GM18511 (cell line): ENCODE data around the gene EN2.

Experiments used
- ATAC-seq: cut with Tn5 transposase; IDR thresholded peaks from one replicate; pipeline ENCODE4 v1.9.1; 2021; ENCODE audit warnings: mild to moderate bottlenecking, moderate library complexity; ENCODE audit not compliant: unreplicated experiment

EN2 gene

DNA sequence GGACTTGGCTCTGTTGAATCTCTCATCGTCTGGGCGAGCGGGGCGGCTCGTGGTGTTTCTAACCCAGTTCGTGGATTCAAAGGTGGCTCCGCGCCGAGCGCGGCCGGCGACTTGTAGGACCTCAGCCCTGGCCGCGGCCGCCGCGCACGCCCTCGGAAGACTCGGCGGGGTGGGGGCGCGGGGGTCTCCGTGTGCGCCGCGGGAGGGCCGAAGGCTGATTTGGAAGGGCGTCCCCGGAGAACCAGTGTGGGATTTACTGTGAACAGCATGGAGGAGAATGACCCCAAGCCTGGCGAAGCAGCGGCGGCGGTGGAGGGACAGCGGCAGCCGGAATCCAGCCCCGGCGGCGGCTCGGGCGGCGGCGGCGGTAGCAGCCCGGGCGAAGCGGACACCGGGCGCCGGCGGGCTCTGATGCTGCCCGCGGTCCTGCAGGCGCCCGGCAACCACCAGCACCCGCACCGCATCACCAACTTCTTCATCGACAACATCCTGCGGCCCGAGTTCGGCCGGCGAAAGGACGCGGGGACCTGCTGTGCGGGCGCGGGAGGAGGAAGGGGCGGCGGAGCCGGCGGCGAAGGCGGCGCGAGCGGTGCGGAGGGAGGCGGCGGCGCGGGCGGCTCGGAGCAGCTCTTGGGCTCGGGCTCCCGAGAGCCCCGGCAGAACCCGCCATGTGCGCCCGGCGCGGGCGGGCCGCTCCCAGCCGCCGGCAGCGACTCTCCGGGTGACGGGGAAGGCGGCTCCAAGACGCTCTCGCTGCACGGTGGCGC, at the start of gene EN2:
TSS of gene EN2 (plus strand) at position 19 of the 767 bp plus-strand sequence. CDS start at position 268, 249 bp downstream.
- ATAC-seq, result no peak

DNA sequence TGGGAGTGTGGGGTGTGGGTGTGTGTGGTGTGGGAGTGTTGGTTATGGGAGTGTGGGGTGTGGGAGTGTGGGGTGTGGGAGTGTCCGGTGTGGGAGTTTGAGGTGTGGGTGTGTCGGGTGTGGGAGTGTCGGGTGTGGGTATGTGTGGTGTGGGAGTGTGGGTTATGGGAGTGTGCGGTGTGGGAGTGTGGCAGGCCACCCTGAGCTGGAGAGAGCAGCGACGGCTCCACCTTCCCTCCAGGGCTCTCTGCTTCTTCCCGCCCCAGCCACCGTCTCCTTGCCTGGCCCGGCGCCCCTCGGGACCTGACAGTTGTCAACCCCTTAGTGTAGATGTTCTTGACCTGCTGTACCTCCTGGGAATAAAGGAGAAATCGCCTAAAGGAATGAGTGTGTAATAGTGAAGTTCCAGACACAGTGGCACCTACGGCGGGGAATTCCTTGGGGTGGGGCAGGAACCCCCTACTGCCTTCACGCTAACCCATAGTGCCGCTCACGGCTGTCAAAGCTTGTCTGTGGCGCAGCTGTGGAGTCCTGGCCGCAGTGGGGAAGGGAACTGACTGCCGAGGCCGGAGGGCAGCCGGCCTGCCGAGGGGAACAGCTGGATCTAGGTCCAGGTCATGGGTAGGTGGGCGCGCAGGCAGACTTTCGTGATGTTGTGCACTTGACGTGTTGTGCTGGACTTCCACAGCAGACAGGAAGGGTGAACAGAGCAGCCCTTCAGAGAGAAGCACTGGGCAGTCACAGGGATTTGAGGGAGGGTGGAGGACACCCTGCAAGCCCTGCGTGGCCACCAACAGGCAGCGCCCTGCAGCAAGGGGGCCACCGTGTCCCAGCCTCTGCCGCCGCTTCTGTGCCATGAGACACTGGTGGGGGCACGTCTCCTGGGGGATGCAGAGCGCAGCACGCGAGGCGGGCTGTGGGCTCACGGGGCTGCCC, 49.0 kb upstream of the EN2 start:
- ATAC-seq, result no peak

DNA sequence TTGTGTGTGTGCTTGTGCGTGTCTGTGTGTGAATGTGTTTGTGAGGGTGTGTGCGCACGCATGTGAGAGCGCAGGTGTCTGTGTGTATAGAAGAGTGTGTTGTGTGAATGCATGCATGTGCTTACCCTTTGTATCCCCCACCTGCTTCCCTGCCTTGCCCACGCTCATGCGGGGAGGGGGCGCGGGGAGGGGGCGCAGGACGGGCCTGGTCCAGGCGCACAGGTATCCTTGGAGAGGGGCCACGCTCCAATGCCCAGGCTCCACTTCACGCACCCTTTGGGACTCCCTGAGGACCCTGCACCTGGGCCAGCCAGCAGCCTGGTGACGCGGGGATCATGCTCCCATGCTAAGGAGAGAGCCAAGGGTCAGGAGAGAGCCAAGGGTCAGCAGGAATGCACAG, 47.9 kb upstream of the EN2 start:
- ATAC-seq, result no peak

DNA sequence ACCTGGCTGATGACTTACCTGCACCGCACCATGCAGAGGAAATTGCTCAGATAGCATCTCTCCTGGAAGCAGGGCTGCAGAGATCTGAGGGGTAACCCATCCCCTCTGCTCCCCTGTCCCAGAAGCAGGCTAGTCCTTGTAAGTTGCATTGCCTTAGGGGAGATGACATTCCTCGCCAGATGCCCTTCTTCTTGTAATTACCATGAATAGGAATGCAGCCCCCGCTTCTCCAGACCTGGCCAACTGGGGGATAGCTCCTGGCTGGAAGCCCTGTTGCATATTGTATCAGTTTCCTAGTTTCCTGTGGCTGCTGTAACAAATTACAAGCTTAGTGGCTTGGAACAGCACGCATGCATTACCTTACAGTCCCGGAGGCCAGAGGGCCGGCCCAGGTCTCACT, 47.5 kb upstream of the EN2 start:
- ATAC-seq, result no peak

DNA sequence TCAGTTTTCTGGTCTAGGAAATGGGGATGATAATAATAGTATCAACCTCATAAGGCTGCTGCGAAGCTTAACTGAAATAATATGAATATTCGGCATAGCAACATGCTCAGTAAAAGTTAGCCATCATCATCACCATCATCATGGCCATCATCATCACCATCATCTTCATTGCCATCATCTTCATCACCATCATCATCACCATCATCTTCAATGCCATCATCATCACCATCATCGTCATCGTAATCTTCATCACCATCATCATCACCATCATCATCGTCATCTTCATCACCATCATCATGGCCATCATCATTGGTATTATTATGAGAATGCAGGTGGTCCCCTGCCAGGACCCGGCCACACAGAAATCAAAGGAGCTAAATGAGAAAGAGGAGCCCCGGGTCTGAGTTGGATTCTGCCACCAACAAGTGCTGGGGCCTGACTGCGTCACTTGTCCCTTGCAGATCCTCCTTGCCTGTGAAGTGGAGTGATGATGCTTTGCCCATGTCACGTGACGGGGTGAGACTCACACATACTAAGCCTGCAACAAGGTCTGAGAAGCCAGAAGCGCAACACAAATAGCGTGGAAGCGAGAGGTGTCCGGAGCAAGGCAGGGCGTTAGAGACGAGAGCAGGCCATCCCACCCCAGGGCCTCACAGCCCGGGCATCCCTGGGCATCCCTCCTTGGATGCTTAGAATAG, 46.1 kb upstream of the EN2 start:
- ATAC-seq, result no peak

DNA sequence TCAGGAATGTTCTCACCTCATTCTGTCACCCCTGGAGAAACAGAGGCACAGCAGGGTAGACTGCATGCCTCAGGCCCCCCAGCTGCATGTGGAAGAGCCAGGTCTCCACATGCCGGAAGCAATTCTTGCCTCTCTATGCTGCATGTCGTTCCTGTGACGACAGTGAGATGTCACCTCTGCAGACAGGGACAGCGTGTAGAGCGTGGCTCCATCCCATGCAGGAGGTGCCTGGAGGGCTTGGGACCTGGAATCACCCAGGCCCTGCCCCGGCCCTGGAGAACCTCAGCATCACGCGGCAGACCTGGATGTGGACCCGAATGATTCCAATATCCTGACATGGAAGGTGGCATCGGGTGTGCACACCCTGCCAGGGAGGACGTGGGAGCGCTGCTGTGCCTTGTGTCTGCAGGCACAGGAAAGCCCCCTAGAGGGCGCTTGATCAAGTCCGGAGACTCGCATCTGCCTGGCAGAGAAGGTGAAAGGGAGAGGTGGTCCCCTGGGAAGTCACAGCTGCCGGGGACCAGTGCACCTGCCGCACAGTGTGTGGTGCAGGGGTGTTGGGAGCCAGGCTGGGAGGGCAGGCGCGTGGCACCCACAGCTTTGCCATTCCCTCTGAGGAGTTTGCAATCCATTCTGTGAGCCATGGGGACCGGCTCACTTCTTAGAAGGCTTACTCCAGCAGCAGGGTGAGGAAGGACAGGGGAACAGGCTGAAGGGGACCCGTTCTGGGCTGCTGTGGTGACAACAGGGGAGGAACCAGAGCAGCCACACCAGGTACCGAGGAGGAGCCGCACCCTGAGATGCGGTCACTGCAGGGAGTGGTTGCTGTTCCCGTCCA, 45.3 kb upstream of the EN2 start:
- peak; percentile 89 for ATAC-seq

DNA sequence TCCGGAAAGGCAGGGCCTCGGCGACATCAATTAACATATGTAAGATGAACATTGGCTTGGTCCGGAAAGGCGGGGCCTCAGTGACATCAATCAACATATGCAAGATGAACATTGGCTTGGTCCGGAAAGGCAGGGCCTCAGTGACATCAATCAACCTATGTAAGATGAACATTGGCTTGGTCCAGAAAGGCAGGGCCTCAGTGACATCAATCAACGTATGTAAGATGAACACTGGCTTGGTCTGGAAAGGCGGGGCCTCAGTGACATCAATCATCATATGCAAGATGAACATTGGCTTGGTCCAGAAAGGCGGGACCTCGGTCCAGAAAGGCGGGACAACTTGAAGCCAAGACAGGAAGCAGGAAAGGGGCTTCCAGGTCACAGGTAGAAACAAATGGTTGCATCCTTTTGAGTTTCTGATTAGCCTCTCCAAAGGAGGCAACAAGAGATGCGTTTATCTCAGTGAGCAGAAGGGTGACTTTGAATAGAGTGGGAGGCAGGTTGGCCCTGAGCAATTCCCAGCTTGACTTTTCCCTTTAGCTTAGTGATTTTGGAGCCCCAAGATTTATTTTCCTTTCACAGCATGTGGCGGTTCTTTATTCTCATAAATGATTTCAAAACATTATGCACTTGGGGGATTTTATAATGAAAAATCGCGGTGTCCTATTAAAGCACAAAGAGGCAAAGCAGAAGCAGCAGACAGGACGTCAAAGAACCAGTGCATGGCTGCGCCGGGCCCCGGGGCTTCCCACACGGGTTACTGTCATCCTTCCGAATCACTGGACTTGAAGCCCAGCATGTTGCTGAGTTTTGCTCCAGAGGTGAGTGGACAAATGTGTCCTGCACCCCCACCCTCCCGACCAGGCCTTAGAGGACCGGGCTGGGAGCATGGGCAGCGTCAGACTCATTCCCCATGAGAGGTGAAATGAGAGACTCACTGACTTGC, 43.1 kb upstream of the EN2 start:
- no peak for ATAC-seq

DNA sequence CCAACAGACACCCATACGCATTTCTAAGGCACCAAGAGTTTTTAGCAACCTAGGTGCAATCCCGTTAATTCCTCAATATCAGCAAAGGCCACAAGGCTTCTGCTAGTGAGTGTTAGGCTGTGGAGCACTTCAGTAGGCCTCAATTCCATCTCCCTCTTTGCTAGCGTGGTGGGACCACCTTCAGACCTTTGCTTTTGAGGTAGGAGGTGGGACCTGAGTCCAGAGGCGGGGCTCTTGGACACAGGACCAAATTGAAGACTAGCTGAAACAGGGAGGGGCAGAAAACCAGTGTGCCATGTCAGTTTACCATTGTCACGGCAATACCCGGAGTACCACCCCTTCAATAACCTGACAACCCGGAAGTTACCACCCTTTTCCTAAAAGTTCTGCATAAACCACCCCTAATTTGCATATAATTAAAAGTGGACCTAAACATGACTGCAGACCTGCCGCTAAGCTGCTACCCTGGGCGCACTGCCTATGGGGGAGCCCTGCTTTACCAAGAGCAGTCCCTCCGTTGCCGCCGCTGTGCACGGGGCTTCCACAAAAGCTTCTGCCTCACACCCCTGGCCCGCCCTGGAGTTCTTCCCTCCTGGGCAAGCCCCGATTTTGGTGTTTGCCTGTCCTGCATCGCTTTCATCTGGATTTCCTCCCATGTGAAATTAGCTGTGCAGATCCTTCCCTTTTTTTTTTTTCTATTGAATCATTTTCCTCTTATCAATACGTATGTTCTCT, 41.1 kb upstream of the EN2 start:
- ATAC-seq, result no peak

DNA sequence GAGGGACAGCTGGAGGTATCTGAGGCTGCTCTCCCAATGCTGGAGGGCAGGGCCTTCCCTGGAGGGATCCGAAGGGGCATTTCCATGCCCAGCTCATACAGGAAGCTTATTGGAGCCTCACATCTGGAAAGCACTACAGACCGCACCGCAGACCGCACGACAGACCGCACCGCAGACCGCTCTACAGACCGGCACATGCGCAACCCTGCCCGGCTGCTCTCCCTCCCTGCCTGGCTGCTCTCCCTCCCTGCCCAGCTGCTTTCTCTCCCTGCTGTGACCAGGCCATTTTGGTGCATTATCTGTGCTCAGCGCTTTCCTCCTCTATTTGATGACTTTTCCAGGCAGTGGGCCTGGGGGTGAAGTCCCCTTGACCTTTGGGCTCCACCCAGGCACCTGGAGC, 39.6 kb upstream of the EN2 start:
- no peak for ATAC-seq

DNA sequence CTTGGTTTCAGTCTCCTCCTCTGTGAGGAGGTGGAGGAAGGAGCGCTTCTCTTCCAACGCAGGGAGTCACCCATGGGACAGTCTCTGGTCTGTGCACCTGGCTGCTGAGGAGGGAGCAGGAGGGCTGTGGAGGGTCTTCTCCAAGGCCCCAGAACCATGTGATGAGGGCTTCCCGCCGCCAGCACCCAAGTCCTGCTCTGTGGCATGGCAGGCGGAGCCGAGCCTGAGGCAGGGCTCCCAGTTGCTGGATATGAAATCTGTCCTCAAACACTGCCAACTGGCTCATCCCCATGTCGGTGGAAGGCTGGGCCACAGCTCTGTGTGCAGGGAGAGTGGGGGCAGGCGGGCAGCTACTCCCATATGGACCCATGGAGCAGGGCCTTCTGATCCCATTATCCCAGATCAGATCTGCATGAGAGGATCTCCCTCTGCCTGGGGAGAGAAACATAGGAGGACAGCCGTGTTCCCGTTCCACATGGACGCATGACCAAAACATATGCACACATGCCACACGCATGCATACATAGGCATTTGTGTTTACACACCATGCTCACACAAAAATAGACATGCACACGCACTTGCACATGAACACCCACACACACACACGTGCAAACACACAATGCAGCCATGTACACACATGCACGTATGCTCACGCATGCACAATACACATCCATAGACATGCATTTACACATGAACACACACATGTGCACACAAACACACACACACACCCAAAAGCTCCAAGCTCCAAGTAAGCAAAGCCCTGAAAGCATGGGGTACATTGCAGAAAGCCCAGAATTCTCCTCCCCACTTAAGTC, 38.8 kb upstream of the EN2 start:
- ATAC-seq, result no peak

DNA sequence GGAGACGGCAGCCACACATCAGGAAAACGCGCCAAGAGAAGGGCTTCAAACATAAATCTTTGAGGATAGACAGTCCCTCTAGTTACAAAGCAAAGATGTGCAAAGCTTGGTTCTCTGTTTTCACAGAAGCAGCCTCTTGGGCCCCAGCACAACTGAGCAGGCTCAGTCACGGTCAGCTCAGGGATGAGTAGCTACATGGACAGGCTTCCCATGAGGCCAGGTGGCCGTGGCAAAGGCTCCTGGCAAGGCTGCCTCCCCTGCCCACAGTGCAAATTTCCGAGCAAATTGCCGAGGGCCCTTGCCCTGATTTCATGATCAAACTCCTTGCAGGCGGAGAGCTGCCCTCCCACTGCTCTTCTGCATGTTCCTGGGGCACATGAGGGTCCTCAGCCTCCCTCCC, 37.8 kb upstream of the EN2 start:
- no peak for ATAC-seq

DNA sequence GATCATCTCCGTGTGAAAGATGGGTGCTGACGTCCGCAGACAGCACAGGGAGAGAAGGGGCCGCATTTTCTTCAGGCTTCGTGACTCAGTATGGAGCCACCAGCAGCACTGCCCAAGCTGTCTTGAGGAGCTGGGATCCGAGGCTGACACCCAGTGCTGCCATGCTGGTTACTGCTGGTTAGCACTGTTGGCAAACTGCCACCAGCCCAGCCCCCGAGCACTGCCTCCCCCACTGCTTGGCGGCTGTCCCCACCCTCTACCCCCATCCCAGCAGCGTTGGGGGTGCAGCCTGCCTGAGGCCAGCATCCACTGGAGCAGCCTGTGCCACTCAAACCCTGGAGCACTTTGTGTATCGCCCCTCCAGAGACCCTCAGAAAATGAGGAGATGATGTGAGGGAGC, 35.8 kb upstream of the EN2 start:
- ATAC-seq, result no peak

DNA sequence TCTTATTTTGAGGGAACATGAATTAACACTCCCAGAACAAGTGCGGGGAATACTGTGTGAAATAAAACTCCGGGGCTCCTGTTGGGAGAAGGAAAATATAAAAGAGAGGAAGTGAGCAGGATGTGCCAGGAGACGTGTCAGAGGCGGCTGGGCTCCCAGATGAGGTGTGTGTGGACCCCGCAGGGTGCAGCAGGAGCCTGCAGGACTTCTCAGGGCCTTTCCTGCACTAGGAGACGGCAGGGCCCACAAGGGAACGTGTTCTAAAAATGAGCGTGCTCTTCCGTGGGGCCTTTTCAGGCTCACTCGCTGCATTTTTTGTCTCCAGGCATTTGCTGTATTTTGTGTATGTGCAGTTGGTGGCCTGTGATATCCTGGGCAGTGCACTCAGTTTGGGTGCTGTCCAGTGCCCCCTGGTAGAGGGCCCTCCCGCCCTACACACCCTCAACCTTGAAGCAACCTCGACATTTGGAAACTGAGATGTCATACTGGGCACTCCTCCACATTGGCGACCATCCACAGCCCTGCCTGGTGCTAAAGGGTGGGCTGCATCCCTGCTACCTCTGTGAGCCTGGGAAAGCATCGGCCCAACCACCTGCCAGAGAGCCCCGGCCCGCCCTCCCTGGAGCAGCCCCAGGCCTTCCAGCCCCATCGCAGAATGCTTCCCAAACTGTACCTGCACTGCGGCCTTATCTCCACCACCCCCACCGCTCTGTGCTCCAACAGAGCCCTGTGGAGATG, 35.2 kb upstream of the EN2 start:
- no peak for ATAC-seq

DNA sequence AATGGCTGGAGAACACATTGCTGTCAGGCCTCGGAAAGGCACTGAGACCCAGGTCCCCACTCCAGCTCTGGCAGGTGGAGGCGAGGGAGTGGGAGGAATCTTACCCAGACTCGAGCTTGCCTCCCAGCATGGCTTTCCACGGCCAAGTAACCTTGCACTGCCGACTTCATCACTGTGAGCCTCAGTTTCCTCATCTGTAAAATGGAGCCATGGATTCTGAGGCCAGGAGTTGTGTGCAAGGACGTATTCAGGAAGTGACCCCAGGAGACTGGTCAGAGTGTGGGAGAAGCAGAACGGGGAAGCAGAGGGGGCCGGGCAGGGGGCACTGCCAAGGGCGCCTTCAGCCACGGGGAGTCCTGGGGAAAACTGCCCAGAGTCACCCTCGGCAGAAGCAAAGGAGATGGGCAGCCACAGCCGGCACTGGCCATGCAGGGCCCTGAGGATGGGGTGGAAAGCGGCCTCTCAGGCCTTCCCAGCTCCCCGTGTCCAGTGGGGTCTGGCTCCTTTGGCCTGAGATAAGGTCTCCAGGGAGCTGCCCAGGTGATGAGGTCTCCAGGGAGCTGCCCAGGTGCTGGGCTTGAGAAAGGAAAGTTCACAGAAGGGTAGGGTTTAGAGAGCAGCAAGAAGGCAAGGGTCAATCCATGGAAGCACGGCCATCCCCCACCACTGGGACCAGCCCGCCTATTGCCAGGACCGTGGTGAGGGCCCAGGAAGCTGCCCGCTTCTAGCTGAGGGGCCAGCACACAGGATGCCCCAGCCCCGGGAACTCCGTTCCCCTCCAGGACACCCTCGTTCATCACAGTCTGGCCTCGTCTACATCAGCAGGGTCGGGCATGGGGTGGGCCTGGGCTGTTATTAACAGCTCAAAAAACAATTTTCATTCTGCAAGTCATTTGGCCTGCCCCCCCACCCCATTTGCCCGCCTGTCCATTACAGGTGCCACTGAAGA, 34.3 kb upstream of the EN2 start:
- no peak for ATAC-seq

DNA sequence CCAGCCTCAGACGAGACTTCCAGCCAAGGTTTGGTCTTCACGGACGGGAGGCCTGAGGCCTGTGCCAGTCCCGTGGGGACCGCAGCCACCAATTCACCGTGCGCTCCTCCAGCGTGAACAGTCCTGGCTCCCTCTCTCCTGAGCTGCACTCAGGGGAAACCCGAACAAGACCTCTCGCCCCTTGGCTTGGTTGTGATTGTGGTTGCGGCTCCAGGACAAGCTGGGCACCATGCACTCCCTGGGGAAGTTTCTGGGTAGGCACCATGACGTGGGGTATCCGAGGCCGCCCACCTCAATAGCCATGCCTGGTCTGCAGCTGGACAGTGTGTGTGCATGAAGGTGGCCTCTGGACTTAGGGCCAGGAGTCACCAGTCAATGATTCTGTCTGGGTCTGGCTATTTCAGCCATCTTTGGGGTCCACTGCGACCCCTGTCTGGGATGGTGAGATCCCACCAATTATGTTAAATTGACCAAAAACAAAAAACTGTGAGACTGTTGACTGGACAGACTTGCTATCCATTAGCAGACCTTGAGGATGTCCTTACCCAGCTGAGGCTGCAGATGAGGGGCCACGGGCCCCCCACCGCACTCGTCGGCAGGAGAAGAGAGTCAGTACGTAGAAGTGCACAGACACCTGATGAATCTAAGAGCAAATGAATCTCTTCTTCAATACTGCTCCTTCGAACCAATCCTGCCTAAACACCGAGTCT, 33.5 kb upstream of the EN2 start:
- ATAC-seq, result no peak

DNA sequence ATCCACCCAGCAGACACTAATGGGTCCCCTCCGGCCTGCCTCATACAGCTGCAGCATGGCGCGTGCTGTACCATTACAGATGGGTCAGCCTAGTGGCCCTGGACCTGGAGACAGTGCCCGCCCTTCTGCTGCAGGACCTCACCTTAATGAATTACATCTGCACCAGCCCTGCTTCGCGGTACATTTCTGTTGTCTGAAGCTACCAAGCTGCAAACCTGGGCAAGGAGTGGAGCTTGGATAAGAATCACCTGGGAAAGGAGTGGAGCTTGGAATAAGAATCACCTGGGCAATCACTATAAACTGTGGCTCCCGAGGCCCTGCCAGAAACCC, 33.0 kb upstream of the EN2 start:
- ATAC-seq, result no peak
